Vagina (tissue), 2 donors: Measurements from ENCODE around the gene RNF227.

Source experiments
- POLR2A ChIP-seq, 2 donors: fragments of 450-650 bp; IDR thresholded peaks; one replicate each; pipeline ENCODE4 v1.6.1; 2017; ENCODE audit warnings: antibody characterized with exemption in 2 of 2, mild to moderate bottlenecking in 2 of 2, moderate library complexity in 2 of 2
- POLR2AphosphoS5 ChIP-seq, 2 donors: sonication (generic); formaldehyde crosslinking; IDR thresholded peaks; one replicate each; pipeline ENCODE4 v1.9.0; 2017; ENCODE audit warnings: antibody characterized with exemption in 2 of 2, mild to moderate bottlenecking in 2 of 2, low read depth in 1 of 2; ENCODE audit not compliant: insufficient read depth in 1 of 2
- TF ChIP-seq, protein P1 (sequence below), 3 experiments: fragments of 450-650 bp in 2 of 3; fragments of 200-600 bp in 1 of 3; sonication (generic) in 1 of 3; IDR thresholded peaks; one replicate each; pipeline ENCODE4 v1.5.1; 2017 to 2019; ENCODE audit warnings: antibody characterized with exemption in 3 of 3, mild to moderate bottlenecking in 2 of 3, moderate library complexity in 2 of 3

DNA sequence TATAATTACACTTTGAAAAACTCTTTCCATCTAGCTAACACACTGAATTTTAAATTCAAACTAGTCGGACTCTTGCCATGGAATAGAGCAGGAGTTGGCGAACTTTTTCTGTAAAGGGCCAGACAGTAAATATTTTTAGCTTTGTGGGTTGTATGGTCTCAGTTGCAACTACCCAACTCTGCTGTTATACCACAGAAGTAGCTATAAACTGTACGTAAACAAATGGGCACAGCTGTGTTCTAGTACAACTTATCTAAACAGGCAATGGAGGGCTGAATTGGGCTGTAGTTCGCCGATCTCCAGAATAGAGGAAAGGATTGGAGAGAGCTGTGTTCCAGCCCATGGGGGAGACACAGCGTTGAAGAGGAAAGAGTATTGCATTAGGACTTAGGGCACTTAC, 24.7 kb upstream of the RNF227 start:
- TF ChIP-seq, protein P1, sequence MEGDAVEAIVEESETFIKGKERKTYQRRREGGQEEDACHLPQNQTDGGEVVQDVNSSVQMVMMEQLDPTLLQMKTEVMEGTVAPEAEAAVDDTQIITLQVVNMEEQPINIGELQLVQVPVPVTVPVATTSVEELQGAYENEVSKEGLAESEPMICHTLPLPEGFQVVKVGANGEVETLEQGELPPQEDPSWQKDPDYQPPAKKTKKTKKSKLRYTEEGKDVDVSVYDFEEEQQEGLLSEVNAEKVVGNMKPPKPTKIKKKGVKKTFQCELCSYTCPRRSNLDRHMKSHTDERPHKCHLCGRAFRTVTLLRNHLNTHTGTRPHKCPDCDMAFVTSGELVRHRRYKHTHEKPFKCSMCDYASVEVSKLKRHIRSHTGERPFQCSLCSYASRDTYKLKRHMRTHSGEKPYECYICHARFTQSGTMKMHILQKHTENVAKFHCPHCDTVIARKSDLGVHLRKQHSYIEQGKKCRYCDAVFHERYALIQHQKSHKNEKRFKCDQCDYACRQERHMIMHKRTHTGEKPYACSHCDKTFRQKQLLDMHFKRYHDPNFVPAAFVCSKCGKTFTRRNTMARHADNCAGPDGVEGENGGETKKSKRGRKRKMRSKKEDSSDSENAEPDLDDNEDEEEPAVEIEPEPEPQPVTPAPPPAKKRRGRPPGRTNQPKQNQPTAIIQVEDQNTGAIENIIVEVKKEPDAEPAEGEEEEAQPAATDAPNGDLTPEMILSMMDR (IDR thresholded peaks at IDR 0.05): no peak
- TF ChIP-seq POLR2AphosphoS5 (IDR thresholded peaks at IDR 0.05; ENCODE audit: insufficient read depth in 1 of 2, low read depth in 1 of 2) (no peak), POLR2A (IDR thresholded peaks at IDR 0.05) (no peak)
